Muscle of leg (tissue), 11 donors: ENCODE data around the gene VIL1. TPM values are rescaled to one million over a fixed set of nuclear protein-coding genes. Genes with fewer than 3 reads are reported as not detected.

ENCODE experiments used
- DNase-seq: peaks from one replicate; pipeline ENCODE4 v3.0.0; 2013
- H3K27ac ChIP-seq: one replicate; pipeline ENCODE4 v1.5.1; 2013; ENCODE audit warnings: mild to moderate bottlenecking, low read length, control low read depth
- H3K27me3 ChIP-seq: one replicate; pipeline ENCODE4 v1.6.1; 2013; ENCODE audit warnings: low read length; ENCODE audit not compliant: control insufficient read depth, insufficient read depth
- H3K36me3 ChIP-seq: one replicate; pipeline ENCODE4 v1.6.1; 2013; ENCODE audit warnings: low read length; ENCODE audit not compliant: control insufficient read depth, insufficient read depth
- H3K4me1 ChIP-seq: one replicate; pipeline ENCODE4 v1.6.1; 2013; ENCODE audit warnings: low read length; ENCODE audit not compliant: control insufficient read depth, insufficient read depth
- H3K4me3 ChIP-seq: one replicate; pipeline ENCODE4 v1.5.1; 2013; ENCODE audit warnings: low read length, control low read depth
- H3K9me3 ChIP-seq: replicated peaks from 2 replicates; pipeline ENCODE4 v1.6.1; 2013; ENCODE audit warnings: low read depth, low read length; ENCODE audit not compliant: control insufficient read depth
- WGBS: methylation state at CpG from one replicate; pipeline ENCODE4 v1.1.5; 2013; ENCODE audit warnings: missing lambda C conversion rate; ENCODE audit not compliant: insufficient coverage; 5-methylcytosine and 5-hydroxymethylcytosine counted together
- polyA plus RNA-seq, 8 donors: library from polyadenylated mRNA; unstranded; fragments of 120-200 nt; gene quantifications; one replicate each; pipeline versions ENCODE4 v1.2.1 to v1.2.3, GENCODE V29; 2013; ENCODE audit warnings: inconsistent platforms in 1 of 8, low replicate concordance in 1 of 8; ENCODE audit not compliant: insufficient read length in 8 of 8, insufficient read depth in 1 of 8
- total RNA-seq: library from RNA; stranded (reverse); fragments of 120-200 nt; gene quantifications from one replicate; pipeline ENCODE4 v1.2.4, GENCODE V29; 2013

The VIL1 gene
- total and polyA plus RNA-seq, 9 donors = 0.12 to 19.1 (median 0.45) TPM; not detected in 3

DNA sequence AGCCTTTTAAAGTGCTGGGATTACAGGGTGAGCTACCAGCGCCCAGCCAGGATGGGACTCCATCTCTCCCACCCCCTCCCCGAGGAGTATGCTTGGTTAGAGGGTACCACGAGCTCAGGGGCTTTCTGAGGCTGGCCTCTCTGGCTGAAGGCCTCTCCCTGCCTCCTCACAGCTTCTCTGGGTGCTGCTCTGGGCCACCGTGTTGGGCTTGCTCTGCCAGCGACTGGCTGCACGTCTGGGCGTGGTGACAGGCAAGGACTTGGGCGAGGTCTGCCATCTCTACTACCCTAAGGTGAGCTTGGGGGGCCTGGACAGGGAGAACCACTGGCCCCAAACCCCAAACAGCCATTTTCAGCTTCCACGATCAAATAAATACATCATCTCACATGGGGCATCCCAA, 33.9 kb upstream of the VIL1 start:
- H3K4me3 ChIP-seq = no peak overlapping the region
- WGBS = 58% methylated on average over 4 of the region's 9 CpGs
- H3K4me1 ChIP-seq = peaks cover 9% of the 10 kb centered on the region
- DNase-seq = no peak
- no peaks in the 10 kb centered on the region for H3K9me3 ChIP-seq
- H3K36me3 ChIP-seq = no peaks in the 10 kb centered on the region
- peaks cover 5% of the 10 kb centered on the region for H3K27me3 ChIP-seq
- no peak overlapping the region for H3K27ac ChIP-seq

GRCh38 chr2:218386505-218387368, 32.2 kb upstream of the VIL1 start:
- whole genome bisulfite sequencing = 67% methylated on average over 13 of the region's 23 CpGs
- no peak for DNase-seq
- H3K27ac ChIP-seq = peak overlapping the region; percentile 3
- peaks cover 5% of the 10 kb centered on the region for H3K27me3 ChIP-seq
- no peaks in the 10 kb centered on the region for H3K36me3 ChIP-seq
- H3K4me3 ChIP-seq = no peak overlapping the region
- H3K4me1 ChIP-seq = peaks cover 12% of the 10 kb centered on the region
- H3K9me3 ChIP-seq = no peaks in the 10 kb centered on the region

DNA sequence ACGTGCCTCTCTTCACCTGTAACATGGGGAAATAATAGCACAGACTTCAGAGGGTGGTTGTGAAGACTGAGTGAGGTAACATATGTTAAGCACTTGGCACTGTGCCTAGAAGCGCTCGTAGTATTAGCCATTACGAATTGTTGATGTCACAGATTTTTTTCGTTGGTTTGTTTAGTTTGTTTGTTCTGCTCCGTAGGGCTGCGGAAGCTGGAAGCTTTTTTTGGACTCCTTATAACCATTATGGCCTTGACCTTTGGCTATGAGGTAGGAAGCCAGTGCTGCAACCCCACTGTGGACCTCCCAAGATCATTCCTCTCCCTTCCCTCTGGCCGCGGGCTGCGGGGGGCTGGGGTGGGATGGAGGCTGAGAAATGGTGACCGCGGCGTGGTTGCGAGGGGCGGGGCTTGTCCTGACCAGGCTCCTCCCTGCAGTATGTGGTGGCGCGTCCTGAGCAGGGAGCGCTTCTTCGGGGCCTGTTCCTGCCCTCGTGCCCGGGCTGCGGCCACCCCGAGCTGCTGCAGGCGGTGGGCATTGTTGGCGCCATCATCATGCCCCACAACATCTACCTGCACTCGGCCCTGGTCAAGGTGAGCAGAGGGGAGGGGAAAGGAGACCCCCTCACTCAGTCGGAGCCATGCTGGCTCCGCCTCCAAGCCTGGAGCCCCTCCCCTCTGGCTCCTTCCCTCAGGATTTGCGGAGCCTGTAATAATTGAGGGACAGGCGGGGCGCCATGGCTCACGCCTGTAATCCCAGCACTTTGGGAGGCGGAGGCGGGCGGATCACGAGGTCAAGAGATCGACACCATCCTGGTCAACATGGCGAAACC, 31.3 kb upstream of the VIL1 start:
- WGBS = 35% methylated on average over 11 of the region's 38 CpGs
- Histone ChIP-seq H3K27me3 (peaks cover 3% of the 10 kb centered on the region), H3K27ac (peak overlapping the region; percentile 21), H3K36me3 (no peaks in the 10 kb centered on the region), H3K9me3 (no peaks in the 10 kb centered on the region), H3K4me3 (peak overlapping the region; percentile 21), H3K4me1 (peaks cover 12% of the 10 kb centered on the region)
- peak; percentile 81 for DNase-seq

GRCh38 chr2:218389333-218390150, 29.4 kb upstream of the VIL1 start:
- Histone ChIP-seq H3K9me3 (no peaks in the 10 kb centered on the region), H3K4me3 (no peak overlapping the region), H3K36me3 (no peaks in the 10 kb centered on the region), H3K4me1 (peaks cover 12% of the 10 kb centered on the region), H3K27ac (no peak overlapping the region), H3K27me3 (peaks cover 3% of the 10 kb centered on the region)
- WGBS = 78% methylated on average over 15 of the region's 17 CpGs
- DNase-seq = no peak

DNA sequence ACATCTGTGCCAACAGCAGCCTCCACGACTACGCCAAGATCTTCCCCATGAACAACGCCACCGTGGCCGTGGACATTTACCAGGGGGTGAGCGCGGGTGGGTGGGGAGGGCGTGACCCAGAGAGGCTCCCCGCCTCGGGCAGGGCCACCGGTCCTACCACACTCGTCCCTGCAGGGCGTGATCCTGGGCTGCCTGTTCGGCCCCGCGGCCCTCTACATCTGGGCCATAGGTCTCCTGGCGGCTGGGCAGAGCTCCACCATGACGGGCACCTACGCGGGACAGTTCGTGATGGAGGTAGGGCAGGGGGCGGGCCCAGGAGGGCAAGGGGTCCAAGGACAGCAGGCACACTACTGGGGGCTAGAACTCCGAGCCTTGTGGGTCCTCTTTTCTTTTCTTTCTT, 27.7 kb upstream of the VIL1 start:
- Histone ChIP-seq H3K4me3 (no peak overlapping the region), H3K36me3 (no peaks in the 10 kb centered on the region), H3K27me3 (peaks cover 3% of the 10 kb centered on the region), H3K4me1 (peaks cover 17% of the 10 kb centered on the region), H3K27ac (no peak overlapping the region), H3K9me3 (no peaks in the 10 kb centered on the region)
- WGBS = 92% methylated on average over 16 of the region's 23 CpGs
- DNase-seq = no peak

DNA sequence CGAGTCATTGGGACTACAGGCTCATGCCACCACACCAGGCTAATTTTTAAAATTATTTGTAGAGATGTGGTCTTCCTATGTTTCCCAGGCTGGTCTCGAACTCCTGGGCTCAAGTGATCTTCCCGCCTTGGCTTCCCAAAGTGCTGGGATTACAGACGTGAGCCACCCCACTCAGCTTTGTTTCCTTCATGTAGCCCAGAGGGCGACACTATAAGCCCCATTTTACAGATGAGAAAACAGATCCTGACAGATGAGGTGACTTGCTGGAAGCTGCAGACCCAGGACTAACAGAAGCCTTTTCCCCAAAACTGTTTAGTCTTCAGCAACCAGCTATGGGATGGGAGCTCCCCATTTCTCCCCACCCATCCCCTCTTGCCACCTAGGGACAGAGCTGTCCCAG, 26.5 kb upstream of the VIL1 start:
- Histone ChIP-seq H3K9me3 (no peaks in the 10 kb centered on the region), H3K4me1 (peaks cover 23% of the 10 kb centered on the region), H3K4me3 (no peak overlapping the region), H3K27me3 (no peaks in the 10 kb centered on the region), H3K27ac (no peak overlapping the region), H3K36me3 (no peaks in the 10 kb centered on the region)
- DNase-seq = no peak
- no CpG with 5 or more reads among the region's 5 CpGs for WGBS

DNA sequence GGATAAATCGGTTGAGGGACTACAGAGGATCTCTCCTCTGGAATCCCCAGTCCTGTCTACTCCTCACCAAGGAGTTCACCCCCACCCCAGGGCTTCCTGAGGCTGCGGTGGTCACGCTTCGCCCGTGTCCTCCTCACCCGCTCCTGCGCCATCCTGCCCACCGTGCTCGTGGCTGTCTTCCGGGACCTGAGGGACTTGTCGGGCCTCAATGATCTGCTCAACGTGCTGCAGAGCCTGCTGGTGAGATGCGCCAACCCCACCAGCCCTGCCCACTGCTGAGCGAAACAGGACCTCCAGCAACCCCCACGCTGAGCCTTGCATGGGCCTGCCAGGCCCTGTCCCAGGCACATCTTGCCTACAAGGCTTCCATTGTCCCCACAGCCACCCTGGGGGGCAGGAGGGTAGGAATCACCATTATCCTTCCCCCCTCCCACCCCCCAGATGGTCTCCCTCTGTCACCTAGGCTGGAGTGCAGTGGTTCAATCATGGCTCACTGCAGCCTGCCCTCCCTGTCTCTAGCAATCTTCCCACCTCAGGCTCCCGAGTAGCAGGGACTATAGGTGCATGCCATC, 25.9 kb upstream of the VIL1 start:
- Histone ChIP-seq H3K9me3 (no peaks in the 10 kb centered on the region), H3K4me3 (no peak overlapping the region), H3K27ac (no peak overlapping the region), H3K4me1 (peaks cover 23% of the 10 kb centered on the region), H3K36me3 (no peaks in the 10 kb centered on the region), H3K27me3 (no peaks in the 10 kb centered on the region)
- 73% methylated on average over 14 of the region's 16 CpGs for WGBS
- no peak for DNase-seq

GRCh38 chr2:218393750-218394290, 25.1 kb upstream of the VIL1 start:
- Histone ChIP-seq H3K4me3 (no peak overlapping the region), H3K9me3 (no peaks in the 10 kb centered on the region), H3K27ac (no peak overlapping the region), H3K36me3 (no peaks in the 10 kb centered on the region), H3K27me3 (no peaks in the 10 kb centered on the region), H3K4me1 (peaks cover 30% of the 10 kb centered on the region)
- WGBS = 73% methylated on average over 5 of the region's 8 CpGs
- DNase-seq = no peak

GRCh38 chr2:218394298-218395089, 24.4 kb upstream of the VIL1 start:
- peaks cover 35% of the 10 kb centered on the region for H3K4me1 ChIP-seq
- WGBS = 69% methylated on average over 3 of the region's 13 CpGs
- no peak overlapping the region for H3K27ac ChIP-seq
- no peaks in the 10 kb centered on the region for H3K9me3 ChIP-seq
- no peak overlapping the region for H3K4me3 ChIP-seq
- peak; percentile 41 for DNase-seq
- H3K36me3 ChIP-seq = no peaks in the 10 kb centered on the region
- H3K27me3 ChIP-seq = no peaks in the 10 kb centered on the region
